Stimulated activated CD8-positive, alpha-beta memory T cell treated with anti-CD3 and anti-CD28 coated beads, Interleukin-15, amount 100 ng/mL, for 24 hours (primary cell): ENCODE measurements around the gene MRPS18A.
A peak's percentile ranks its signal among the peaks of the same experiment; 100 is the strongest.
"Not testable (repeated sequence)": the region's sequence is repeated elsewhere in the genome, so short reads cannot be mapped to it uniquely, and the experiment has no call there.

Source experiments
- DNase-seq: peaks from one replicate; pipeline ENCODE4 v3.0.0-alpha.2; 2020; ENCODE audit warnings: low read depth

The MRPS18A gene

DNA sequence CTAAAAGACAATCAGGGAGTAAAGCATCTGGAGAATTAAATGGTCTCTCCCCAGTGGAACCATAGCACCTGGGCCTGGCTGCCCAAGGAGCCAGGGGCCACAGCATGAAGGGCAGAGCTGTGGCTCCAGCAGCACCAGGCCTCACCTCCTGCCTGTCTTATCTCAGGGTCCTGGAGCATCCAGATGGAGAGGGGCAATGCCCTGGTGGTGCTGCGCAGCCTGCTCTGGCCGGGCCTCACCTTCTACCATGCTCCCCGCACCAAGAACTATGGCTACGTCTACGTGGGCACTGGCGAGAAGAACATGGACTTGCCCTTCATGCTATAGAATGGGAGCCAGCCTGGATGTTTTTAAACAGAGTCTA is 17.0 kb downstream of the MRPS18A start:
- no peak for DNase-seq

DNA sequence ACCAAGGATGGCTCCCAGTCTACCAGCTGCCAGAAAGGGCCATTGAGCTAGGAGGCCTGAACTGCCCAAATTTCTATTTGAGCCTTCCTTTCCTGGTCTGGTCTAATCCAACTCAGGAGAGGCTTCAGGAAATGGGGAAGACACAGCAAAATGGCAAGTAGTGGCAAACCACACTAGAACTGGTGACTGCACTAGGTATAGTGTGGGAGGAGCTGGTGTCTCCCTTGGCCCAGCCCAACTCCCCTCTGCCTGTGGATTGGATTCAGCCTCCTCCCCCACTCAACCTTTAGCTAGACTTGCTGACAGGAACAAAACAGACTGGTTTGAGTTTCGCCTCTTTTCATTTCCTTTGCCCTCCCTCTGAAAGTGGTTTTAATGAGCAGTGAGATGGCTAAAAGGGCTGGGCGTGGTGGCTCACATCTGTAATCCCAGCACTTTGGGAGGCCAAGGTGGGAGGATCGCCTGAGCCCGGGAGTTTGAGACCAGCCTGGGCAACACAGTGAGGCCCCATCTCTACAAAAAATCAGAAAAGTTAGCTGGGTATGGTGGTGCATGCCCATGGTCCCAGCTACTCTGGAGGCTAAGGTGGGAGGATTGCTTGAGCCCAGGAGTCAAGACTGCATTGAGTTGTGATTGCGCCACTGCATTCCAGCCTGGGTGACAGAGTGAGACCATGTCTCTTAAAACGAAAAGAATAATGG is 17.5 kb downstream of the MRPS18A start:
- no peak for DNase-seq

DNA sequence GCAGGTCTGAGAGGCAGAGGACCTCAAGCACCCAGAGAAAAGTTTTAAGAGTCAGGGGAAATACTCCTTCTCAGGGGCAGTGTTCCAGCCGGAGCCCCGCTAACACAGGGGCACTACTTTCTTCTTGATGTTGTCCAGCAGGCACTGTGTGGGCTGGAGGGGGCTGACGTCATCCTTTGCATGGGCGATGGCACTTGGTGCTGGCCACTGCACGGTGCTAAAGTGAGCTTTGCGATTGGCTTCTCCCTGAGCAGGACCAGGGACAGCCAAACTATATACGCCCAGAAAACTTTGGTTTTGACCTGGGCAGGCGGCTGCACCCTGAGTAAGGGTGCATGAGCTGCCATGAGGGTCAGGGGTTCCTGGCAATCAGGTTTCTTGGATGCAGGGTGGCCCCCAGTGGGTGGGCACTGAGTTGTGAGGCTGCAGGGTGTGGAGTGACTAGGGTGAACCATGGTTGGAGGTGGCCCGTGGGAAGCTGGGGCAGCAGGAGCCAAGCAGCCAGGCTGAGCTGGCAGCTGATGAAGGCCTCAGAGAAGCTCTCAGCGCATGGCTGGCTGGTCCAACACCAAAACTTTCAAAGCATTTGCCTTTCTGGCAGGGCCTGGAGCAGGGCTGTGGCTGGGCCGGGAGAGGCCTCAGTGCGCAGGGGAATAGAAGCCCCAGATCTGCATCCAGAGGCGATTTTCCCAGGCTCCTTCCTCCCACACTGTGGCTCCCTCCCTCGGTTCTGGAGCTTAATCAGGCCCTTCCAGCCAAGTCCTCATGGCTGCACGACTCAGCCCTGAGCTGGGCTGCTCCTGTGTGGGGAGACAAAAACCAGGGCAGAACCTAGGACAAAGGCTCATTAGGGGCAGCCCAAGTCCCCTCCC is 18.3 kb downstream of the MRPS18A start:
- no peak for DNase-seq

DNA sequence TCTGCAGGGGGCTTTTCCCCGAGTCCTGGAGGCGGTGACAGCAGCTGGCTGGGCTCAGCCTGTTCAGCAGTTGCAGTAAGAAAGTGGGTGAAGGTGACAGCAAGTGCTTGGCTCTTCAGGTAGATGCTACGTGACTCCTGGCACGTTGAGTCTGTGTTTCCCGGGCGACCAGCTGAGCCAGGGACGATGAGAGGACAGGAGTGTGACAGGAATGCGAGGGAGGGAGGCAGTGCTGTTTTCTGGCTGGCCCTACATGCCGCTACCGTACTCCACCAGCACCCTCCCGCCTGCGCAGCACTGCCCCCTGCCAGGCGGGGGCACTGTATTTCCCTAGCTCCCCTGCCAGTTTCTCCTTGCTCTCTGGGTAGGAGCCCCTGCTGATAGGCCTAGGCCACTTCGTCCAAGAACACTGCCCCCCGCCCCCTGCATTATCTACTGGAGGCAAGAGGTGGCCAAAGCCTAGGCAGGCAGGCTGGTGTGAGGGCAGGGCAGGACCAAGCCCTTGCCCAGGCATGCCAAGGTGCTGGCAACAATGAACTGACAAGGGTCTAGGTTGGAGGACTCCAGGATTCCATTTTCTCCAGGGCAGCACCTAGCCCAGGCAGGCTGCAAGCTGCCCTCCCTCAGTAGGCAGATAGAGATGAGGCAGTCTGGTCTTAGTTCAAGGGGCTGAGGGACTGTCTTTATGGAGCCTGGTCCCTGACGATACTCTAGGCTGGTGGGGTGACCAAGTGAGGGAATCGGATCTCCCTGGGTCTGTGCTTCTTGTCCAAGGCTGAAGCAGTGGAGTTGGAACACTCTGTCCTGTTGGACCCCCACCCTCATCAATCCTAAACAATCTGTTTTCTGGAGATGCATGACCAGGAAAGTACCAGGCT is 19.2 kb downstream of the MRPS18A start:
- no peak for DNase-seq

DNA sequence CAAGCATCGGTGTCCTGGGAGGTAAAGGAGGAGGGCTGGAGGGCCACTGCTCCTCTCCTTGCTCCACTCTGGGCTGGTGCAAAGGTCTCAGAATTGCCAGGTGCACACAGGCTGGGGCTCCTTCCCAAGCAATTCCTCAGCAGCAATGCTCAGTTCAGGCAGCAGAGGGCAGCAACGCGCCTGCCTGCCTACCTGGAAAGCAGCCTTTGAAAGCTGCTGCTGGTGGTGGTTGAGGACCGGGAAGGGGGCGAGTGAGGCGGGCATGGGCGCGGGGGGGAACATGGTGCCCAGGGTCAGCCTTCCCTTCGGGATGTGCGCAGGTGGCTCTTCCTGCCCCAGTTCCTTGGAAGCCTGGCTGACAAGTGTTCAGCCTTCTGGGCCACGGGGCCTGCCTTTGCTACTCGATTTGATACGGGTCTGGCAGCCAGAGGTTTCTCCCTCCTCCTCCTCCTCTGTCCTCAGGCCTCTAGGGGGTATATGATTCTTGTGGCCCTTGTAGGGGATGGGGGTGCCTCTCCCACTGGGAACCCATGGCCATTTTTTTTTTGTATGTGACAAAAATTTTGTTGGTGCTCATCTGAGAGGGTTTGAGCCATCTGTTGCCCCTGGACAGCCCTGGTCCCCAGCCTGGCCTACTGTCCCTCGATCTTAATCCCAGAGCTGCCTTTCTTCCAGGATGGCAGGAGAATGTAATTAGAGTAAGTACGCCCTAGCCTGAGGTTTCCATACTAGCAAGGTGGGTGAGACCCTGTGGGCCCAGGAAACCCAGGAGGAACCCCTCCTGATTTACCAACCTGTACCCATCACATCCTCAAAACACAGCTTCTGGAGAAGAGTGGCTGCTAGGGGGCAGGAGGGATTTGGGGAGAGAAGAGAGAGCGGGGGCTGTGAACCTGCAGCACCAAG is 20.1 kb downstream of the MRPS18A start:
- peak; percentile 69 for DNase-seq

DNA sequence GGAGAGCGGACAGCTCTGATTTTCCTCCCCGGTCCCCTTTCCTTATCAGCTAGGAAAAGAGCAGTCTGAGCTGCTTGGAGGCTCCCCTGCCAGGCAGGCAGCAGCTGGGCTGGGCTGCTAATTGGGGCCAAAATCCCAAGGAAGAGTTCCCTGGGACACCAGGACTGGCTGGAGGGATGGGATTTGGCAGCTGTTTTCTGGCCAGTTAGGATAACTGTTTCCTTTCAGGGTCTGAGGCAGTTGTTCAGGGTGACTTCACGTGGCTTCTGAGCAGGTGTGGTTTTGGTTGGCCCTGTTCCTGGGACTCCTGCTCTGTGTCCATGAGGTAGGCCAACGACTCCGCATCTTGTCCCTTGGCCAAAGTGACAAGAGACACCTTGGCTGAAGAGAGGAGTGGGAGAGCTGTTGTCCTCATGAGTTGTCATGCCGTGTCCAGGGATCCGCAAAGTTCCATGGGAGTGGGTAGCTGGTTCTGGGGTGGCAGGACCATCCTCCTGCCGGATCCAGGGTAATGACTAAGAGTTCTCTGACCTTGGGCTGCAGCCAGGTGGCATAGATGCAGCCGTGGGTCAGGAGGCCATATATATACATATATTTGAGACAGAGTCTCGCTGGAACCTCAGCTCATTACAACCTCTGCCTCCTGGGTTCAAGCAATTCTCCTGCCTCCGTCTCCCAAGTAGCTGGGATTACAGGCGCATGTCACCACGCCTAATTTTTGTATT is 21.2 kb downstream of the MRPS18A start:
- no peak for DNase-seq

DNA sequence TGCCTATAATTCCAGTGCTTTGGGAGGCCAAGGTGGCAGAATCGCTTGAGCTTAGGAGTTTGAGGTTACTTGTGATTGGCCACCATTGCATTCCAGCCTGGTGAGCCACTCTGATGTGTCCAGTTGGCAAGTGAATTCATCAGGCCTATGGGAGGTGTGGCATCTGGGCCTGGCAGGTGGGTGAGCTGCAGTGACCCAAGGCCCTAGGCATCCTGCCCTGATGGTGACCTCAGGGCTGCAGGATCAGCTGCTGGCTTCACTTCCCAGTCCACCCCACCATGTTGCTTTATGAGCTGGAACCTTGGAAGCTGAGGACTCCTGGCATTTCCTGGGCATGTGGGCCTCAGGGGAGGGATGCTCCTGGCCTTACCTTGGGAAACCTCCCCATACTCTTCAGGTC is 22.2 kb downstream of the MRPS18A start:
- DNase-seq = no peak

DNA sequence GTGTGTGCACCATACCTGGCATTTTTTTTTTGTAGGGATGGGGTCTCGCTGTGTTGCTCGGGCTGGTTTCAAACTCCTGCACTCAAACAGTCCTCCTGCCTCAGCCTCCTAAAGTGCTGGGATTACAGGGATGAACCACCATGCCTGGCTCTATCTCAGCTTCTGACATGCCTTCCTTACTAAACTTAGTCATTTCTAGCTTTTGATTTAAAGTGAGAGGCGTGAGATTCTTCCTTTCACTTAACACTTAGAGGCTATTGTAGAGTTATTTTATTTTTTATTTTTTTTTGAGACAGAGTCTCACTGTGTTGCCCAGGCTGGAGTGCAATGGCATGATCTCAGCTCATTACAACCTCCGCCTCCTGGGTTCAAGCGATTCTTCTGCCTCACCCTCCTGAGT is 24.6 kb downstream of the MRPS18A start:
- not testable (repeated sequence) for DNase-seq

DNA sequence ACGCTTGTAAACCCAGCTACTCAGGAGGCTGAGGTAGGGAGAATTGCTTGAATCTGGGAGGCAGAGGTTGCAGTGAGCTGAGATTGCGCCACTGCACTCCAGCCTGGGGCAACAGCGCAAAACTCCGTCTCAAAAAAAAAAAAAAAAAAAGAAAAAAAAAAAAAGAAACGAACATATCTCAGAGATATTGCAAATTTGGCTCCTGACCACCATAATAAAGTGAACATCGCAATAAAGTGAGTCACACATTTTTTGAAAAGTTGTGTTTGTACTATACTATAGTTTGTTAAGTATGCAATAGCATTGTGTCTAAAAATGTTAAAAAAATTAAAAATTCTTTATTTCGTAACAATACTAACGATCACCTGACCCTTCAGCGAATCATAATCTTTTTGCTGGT is 29.4 kb downstream of the MRPS18A start:
- DNase-seq = no peak

DNA sequence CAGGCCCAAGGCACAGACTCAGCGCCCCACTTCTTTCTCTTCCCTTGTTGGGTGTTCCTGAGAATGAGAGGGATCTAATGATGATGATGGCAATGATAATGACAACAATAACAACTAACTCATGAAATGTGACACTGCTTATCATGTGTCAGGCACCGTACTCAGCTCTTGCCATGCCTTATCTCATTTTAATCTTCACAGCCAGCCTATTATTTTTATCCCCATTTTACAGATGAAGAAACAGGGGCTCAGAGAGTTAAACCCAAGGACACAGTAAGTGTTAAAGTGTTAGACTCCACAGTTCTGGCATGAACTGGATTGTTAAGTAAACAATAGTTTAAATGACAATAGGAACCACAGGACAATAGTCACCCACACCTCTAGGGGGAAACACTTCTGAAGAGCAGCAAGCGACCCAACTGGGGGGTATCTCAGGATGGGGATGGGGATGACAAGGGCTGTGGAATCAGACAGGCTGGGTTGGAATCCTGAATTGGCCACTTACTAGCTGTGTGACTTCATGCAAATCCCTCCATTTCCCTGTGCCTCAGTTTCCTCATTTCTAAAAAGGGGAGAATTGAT is 30.3 kb downstream of the MRPS18A start:
- no peak for DNase-seq

DNA sequence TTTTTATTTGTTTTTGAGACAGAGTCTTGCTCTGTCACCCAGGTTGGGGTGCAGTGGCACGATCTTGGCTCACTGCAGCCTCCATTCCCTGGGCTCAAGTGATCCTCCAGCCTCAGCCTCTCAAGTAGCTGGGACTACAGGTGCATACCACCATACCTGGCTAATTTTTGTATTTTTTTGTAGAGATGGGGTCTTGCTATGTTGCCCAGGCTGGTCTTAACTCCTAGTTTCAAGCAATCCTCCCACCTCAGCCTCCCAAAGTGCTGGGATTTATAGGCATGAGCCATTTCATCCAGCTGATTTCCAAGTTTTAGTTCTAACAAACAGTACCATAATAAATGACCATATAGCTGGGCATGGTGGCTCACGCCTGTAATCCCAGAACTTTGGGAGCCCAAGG is 34.8 kb downstream of the MRPS18A start:
- not testable (repeated sequence) for DNase-seq

DNA sequence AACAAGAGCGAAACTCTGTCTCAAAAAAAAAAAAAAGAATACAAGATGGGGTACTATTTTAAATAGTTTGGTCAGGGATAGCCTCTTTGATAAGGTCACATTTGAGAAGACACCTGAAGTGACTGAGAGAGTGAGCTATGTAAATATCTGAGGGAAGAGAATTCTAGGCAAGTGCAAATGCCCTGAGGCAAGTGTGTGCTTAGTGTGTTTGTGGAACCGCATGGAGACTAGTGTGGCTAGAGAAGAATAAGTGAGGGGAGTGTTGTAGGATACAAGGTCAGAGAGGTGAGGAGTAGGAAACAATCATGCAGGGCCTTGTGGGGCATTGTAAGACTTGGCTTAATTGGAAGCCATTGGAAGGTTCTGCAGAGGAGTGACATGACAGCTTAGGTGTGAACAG is 39.3 kb downstream of the MRPS18A start:
- no peak for DNase-seq

DNA sequence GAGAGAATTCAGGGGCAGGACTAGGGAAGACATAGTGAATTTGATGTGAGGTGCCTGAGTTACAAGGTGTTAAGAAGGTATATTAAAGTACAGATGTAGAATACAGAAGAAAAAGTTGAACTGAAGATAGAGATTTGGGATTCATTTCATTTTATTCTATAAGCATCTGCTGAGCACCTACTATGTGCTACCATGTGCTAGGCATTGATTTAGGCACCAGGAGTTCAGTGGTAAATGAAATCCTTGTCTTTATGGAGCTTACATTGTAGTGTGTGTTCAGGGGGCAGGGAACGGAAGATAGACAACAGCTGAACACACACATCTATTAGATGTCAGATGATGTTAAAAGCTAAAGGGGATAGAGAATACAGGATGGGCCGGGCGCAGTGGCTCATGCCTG is 40.0 kb downstream of the MRPS18A start:
- DNase-seq = no peak

DNA sequence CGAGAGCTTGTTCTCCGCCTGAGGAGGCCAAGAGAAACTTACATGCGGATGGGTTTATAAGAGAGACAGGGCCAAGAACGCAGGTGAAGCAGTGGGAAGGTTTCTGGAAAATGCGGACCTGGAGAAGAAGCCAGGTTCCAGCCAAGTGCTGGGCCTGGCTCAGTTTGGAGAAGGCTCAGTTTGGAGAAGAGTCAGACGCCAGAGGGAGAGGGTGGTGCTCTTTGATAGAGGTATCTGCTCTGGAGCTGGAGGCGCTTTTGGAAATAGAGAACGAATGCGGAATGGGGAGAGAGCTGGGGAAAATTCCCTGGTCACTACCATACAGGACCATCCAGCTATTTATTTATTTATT is 42.0 kb downstream of the MRPS18A start:
- DNase-seq = no peak

DNA sequence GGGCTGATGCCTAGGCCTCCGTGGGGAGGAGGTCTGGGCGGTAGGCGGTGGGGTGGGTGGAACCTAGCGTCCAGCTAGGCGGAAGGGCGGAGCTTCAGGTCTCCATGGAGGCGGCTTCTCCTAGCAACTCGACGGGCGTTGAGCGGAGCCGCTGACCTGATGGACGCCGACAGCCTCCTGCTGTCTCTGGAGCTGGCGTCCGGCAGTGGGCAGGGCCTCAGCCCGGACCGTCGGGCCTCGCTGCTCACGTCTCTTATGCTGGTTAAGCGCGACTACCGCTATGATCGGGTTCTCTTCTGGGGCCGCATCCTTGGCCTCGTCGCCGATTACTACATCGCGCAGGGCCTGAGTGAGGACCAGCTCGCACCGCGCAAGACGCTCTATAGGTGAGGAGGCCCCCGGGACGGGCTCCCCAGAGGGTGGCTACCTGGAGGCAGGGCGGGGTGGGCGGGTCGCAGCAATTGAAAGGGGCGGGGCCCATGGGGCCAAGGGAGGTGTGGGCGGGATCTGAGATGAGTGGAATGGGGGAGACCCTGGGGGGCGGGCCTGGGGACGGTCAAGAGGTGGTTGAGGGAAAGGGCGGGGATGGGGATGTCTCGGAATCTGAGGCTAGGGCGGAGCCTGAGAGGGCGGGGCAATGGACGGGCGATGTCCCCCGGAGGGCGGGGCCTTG is 42.5 kb downstream of the MRPS18A start, which contains the start of gene RSPH9:
Gene RSPH9 (plus strand): TSS at position 97 of the 673 bp plus-strand sequence. CDS start 63 bp downstream, at position 160.
- no peak for DNase-seq

DNA sequence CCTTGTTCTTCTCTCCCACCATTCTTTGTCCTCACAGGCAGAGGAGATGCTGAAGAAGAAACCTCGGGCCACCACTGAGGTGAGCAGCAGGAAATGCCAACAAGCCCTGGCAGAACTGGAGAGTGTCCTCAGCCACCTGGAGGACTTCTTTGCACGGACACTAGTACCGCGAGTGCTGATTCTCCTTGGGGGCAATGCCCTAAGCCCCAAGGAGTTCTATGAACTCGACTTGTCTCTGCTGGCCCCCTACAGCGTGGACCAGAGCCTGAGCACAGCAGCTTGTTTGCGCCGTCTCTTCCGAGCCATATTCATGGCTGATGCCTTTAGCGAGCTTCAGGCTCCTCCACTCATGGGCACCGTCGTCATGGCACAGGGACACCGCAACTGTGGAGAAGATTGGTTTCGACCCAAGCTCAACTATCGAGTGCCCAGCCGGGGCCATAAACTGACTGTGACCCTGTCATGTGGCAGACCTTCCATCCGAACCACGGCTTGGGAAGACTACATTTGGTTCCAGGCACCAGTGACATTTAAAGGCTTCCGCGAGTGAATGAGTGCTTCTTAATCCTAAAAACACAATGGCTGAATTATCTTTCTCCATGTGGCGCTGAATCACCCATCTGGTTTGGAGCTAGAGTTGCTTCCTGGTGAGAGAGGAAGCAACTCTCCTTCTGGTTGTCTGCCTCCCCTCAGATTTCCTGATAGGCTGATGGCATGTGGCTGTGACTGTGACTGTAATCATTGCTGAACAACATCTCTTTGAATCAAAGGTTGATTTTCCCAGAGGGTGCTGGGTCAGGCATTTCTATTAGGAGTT is 47.4 kb downstream of the MRPS18A start:
- no peak for DNase-seq

DNA sequence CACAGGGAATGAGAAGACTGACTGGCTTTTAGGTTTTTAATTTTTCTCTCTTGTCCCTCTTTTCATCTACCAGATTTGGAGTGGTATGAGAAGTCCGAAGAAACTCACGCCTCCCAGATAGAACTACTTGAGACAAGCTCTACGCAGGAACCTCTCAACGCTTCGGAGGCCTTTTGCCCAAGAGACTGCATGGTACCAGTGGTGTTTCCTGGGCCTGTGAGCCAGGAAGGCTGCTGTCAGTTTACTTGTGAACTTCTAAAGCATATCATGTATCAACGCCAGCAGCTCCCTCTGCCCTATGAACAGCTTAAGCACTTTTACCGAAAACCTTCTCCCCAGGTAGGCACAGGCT is 51.3 kb downstream of the MRPS18A start:
- DNase-seq = no peak

DNA sequence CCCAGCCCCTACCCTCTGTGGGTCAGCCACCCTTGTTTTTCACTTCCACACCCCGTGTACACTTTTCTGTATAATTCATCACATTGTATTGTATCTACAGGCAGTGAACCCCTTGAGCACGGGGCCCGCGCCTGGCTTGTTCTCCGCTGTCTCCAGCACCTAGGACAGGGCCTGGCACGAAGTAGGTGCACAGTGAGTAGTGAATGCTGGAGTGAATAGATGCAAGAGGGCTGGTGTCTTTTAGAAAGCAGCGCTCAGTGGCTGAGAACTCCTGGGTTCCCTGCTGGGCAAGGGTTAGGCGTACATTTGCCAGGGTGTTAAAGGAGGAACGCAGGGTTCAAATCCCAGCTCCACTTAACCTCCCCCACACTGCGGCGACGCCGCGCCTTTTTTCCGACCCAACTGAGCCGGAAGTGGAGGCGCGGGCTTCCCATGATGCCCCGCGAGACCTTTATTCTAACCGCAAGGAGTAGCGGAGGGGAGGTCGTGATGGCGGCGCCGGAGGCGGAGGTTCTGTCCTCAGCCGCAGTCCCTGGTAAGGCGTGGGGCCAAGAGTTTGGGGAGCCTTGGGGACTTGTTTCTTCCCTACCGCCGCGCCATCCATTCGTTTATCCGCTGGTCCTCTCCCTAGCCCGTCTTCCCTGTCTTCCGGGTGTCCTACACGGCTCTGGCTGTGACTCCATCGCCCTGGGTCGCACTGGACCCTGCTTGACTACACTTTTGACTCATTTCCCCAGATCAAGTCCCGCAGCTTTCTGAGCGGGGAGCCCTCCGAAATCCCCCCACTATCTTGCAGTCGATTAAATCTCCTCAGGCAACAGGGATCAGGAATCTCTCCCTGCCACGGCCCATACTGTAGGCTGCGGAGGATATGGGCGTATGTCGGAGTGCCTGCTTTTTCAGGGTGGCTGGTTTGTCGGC is 51.9 kb downstream of the MRPS18A start, which contains the start of gene MAD2L1BP:
Gene MAD2L1BP (plus strand): TSS at position 454 of the 921 bp plus-strand sequence. CDS start 36 bp downstream, at position 490.
- DNase-seq = peak; percentile 88
